GM23338 (cell line): ENCODE results near the gene ANKRD27. TPM values are rescaled to one million over a fixed set of nuclear protein-coding genes. Genes with fewer than 3 reads are reported as not detected.

Experiments
- ATAC-seq: fragments of 200-7000 bp; cut with Tn5 transposase; 3 replicates; pipeline ENCODE4 v1.9.1; 2020
- DNase-seq: peaks from one replicate; pipeline ENCODE4 v3.0.0-alpha.2; 2015; ENCODE audit warnings: low spot score
- H2AFZ ChIP-seq: fragments of 200-600 bp; sonication (generic); 2 replicates; pipeline ENCODE4 v1.8.0; 2016; ENCODE audit warnings: antibody characterized with exemption, mild to moderate bottlenecking, moderate library complexity
- H3F3A ChIP-seq: fragments of 200-600 bp; sonication (generic); replicated peaks from 2 replicates; pipeline ENCODE4 v1.8.0; 2017; ENCODE audit warnings: antibody characterized with exemption, mixed run types, low read depth
- H3K27ac ChIP-seq: fragments of 200-600 bp; sonication (generic); 2 replicates; pipeline ENCODE4 v1.6.1; 2016; ENCODE audit warnings: low read depth
- H3K27me3 ChIP-seq: fragments of 200-600 bp; sonication (generic); 2 replicates; pipeline ENCODE4 v1.8.0; 2016; ENCODE audit warnings: mild to moderate bottlenecking, mixed run types, moderate library complexity; ENCODE audit not compliant: insufficient read depth
- H3K36me3 ChIP-seq: fragments of 200-600 bp; sonication (generic); 2 replicates; pipeline ENCODE4 v1.8.0; 2016; ENCODE audit warnings: mild to moderate bottlenecking; ENCODE audit not compliant: insufficient read depth
- H3K4me1 ChIP-seq: fragments of 200-600 bp; sonication (generic); 2 replicates; pipeline ENCODE4 v1.8.0; 2016; ENCODE audit warnings: mild to moderate bottlenecking, moderate library complexity; ENCODE audit not compliant: insufficient read depth
- H3K4me2 ChIP-seq: fragments of 200-600 bp; sonication (generic); 2 replicates; pipeline ENCODE4 v1.7.1; 2017; ENCODE audit warnings: mixed run types
- H3K4me3 ChIP-seq: fragments of 200-600 bp; sonication (generic); 2 replicates; pipeline ENCODE4 v1.6.1; 2016; ENCODE audit warnings: mixed run types
- H3K79me2 ChIP-seq: fragments of 200-600 bp; sonication (generic); replicated peaks from 2 replicates; pipeline ENCODE4 v1.8.0; 2017; ENCODE audit warnings: mild to moderate bottlenecking; ENCODE audit not compliant: insufficient read depth
- H3K9me2 ChIP-seq: fragments of 200-600 bp; sonication (generic); 2 replicates; pipeline ENCODE4 v1.8.0; 2017; ENCODE audit not compliant: insufficient read depth
- H4K20me1 ChIP-seq: fragments of 200-600 bp; sonication (generic); replicated peaks from 2 replicates; pipeline ENCODE4 v1.8.0; 2017; ENCODE audit warnings: mild to moderate bottlenecking; ENCODE audit not compliant: insufficient read depth
- H3K27ac Mint-ChIP-seq: 2 replicates; pipeline ENCODE4 v1.8.0; 2020; ENCODE audit warnings: inconsistent platforms, mild to moderate bottlenecking, moderate library complexity, mixed read lengths
- H3K27me3 Mint-ChIP-seq: 3 replicates; pipeline ENCODE4 v1.8.0; 2022; ENCODE audit warnings: low read depth, mild to moderate bottlenecking, moderate library complexity, mixed read lengths, inconsistent platforms; ENCODE audit not compliant: insufficient read depth, poor library complexity
- H3K36me3 Mint-ChIP-seq: 3 replicates; pipeline ENCODE4 v1.8.0; 2021; ENCODE audit warnings: low read depth, mild to moderate bottlenecking, inconsistent platforms, moderate library complexity, mixed read lengths
- H3K4me1 Mint-ChIP-seq: 3 replicates; pipeline ENCODE4 v1.8.0; 2020; ENCODE audit warnings: mild to moderate bottlenecking, inconsistent platforms, mixed read lengths
- H3K4me3 Mint-ChIP-seq: 3 replicates; pipeline ENCODE4 v1.8.0; 2021; ENCODE audit warnings: moderate library complexity, mild to moderate bottlenecking, inconsistent platforms, mixed read lengths
- H3K9me3 Mint-ChIP-seq: 3 replicates; pipeline ENCODE4 v1.8.0; 2020; ENCODE audit warnings: moderate library complexity, mild to moderate bottlenecking, inconsistent platforms, mixed read lengths
- EZH2 ChIP-seq: fragments of 200-600 bp; sonication (generic); IDR thresholded peaks from one replicate; pipeline ENCODE4 v1.8.0; 2017; ENCODE audit warnings: antibody characterized with exemption, mild to moderate bottlenecking, low read depth; ENCODE audit not compliant: unreplicated experiment
- EZH2phosphoT487 ChIP-seq: fragments of 200-600 bp; sonication (generic); IDR thresholded peaks from one replicate; pipeline ENCODE4 v1.8.1; 2018; ENCODE audit warnings: antibody characterized with exemption; ENCODE audit not compliant: unreplicated experiment
- JUNB ChIP-seq: IDR thresholded peaks from one replicate; pipeline ENCODE4 v1.6.1; 2016; ENCODE audit warnings: antibody characterized with exemption; ENCODE audit not compliant: unreplicated experiment
- NANOG ChIP-seq: IDR thresholded peaks from 2 replicates; pipeline ENCODE4 v1.6.1; 2016; ENCODE audit warnings: antibody characterized with exemption, borderline replicate concordance
- POLR2AphosphoS5 ChIP-seq: IDR thresholded peaks from 2 replicates; pipeline ENCODE4 v1.6.1; 2016; ENCODE audit warnings: antibody characterized with exemption, low read depth
- STAT1 ChIP-seq: IDR thresholded peaks from one replicate; pipeline ENCODE4 v1.6.1; 2016; ENCODE audit warnings: antibody characterized with exemption; ENCODE audit not compliant: unreplicated experiment
- ZNF114 ChIP-seq: fragments of 250-450 bp; sonication (Bioruptor Pico); IDR thresholded peaks from 2 replicates; pipeline ENCODE4 v1.5.0; 2020; ENCODE audit warnings: mild to moderate bottlenecking, moderate library complexity
- ZNF331 ChIP-seq: fragments of 250-450 bp; sonication (Bioruptor Pico); IDR thresholded peaks from 2 replicates; pipeline ENCODE4 v1.5.0; 2020; ENCODE audit warnings: low read depth, mild to moderate bottlenecking, moderate library complexity
- polyA plus RNA-seq: library from polyadenylated mRNA; unstranded; fragments of >200 nt; fragmentation: Nextera tagmentation; extraction: Ambion mirVana; gene quantifications from 2 replicates; pipeline ENCODE4 v1.2.1, GENCODE V29; 2016
- total RNA-seq: library from RNA; depleted of rRNA; stranded (reverse); fragments of >200 nt; shearing (Covaris generic); gene quantifications from 2 replicates; pipeline ENCODE4 v1.2.3, GENCODE V29; 2014
- TF ChIP-seq, protein P1 (sequence below): IDR thresholded peaks from 2 replicates; pipeline ENCODE4 v1.6.1; 2016; ENCODE audit warnings: antibody characterized with exemption
- TF ChIP-seq, protein P2 (sequence below): IDR thresholded peaks from one replicate; pipeline ENCODE4 v1.6.1; 2018; ENCODE audit warnings: antibody characterized with exemption; ENCODE audit not compliant: unreplicated experiment
- TF ChIP-seq, protein P3 (sequence below), 2 experiments: fragments of 200-600 bp in 1 of 2; sonication (generic) in 1 of 2; conservative IDR thresholded peaks; 2 replicates each; pipeline versions ENCODE4 v1.5.1 to v1.6.1; 2016 to 2017; ENCODE audit warnings: antibody characterized with exemption in 2 of 2, low read depth in 2 of 2, mild to moderate bottlenecking in 2 of 2, moderate library complexity in 1 of 2

Gene ANKRD27
- total and polyA plus RNA-seq, 2 experiments from 2014 or later = 16.7 to 48.7 TPM

DNA sequence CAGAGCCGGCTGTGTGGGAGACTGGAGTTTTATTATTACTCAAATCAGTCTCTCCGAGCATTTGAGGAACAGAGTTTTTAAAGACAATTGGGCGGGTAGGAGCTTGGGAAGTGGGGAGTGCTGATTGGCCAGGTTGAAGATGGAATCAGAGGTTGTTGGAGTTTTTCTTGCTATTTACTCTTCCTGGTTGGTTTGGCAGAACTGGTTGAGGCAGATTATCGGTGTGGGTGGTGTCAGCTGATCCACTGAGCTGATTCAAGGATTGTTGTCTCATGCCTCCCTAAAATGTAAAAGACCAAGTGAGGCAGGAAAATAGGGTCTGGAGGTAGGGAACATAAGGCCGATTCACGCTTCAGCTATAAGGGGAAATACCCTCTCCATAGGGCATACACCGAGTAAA lies 43.3 kb upstream of the ANKRD27 start:
- Histone ChIP-seq H4K20me1 (no peaks in the 10 kb centered on the region), H2AFZ (0 out of 2 replicates have a peak overlapping the region, but pooled peaks have one; percentile 32), H3F3A (no peaks in the 10 kb centered on the region), H3K79me2 (no peaks in the 10 kb centered on the region), H3K9me2 (no peaks in the 10 kb centered on the region), H3K4me3 (no peak overlapping the region), H3K4me2 (no peak overlapping the region), H3K4me1 (no peaks in the 10 kb centered on the region), H3K27me3 (no peaks in the 10 kb centered on the region), H3K36me3 (no peaks in the 10 kb centered on the region), H3K27ac (no peak overlapping the region)
- Mint-ChIP-seq H3K36me3 (no peaks in the 10 kb centered on the region), H3K4me3 (no peak overlapping the region), H3K9me3 (peaks cover 3% of the 10 kb centered on the region; the same call in 1 of the 3 replicates), H3K27ac (no peak overlapping the region), H3K27me3 (peaks cover 10% of the 10 kb centered on the region), H3K4me1 (peaks cover 4% of the 10 kb centered on the region; the same call in 2 of the 3 replicates)
- DNase-seq (no peak), ATAC-seq (no peak)
- TF ChIP-seq JUNB (no peak), ZNF114 (CRISPR knock-in tag) (no peak), POLR2AphosphoS5 (no peak)
- TF ChIP-seq, protein P1, sequence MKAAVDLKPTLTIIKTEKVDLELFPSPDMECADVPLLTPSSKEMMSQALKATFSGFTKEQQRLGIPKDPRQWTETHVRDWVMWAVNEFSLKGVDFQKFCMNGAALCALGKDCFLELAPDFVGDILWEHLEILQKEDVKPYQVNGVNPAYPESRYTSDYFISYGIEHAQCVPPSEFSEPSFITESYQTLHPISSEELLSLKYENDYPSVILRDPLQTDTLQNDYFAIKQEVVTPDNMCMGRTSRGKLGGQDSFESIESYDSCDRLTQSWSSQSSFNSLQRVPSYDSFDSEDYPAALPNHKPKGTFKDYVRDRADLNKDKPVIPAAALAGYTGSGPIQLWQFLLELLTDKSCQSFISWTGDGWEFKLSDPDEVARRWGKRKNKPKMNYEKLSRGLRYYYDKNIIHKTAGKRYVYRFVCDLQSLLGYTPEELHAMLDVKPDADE = no peak
- TF ChIP-seq, protein P2, sequence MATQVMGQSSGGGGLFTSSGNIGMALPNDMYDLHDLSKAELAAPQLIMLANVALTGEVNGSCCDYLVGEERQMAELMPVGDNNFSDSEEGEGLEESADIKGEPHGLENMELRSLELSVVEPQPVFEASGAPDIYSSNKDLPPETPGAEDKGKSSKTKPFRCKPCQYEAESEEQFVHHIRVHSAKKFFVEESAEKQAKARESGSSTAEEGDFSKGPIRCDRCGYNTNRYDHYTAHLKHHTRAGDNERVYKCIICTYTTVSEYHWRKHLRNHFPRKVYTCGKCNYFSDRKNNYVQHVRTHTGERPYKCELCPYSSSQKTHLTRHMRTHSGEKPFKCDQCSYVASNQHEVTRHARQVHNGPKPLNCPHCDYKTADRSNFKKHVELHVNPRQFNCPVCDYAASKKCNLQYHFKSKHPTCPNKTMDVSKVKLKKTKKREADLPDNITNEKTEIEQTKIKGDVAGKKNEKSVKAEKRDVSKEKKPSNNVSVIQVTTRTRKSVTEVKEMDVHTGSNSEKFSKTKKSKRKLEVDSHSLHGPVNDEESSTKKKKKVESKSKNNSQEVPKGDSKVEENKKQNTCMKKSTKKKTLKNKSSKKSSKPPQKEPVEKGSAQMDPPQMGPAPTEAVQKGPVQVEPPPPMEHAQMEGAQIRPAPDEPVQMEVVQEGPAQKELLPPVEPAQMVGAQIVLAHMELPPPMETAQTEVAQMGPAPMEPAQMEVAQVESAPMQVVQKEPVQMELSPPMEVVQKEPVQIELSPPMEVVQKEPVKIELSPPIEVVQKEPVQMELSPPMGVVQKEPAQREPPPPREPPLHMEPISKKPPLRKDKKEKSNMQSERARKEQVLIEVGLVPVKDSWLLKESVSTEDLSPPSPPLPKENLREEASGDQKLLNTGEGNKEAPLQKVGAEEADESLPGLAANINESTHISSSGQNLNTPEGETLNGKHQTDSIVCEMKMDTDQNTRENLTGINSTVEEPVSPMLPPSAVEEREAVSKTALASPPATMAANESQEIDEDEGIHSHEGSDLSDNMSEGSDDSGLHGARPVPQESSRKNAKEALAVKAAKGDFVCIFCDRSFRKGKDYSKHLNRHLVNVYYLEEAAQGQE = no peak

DNA sequence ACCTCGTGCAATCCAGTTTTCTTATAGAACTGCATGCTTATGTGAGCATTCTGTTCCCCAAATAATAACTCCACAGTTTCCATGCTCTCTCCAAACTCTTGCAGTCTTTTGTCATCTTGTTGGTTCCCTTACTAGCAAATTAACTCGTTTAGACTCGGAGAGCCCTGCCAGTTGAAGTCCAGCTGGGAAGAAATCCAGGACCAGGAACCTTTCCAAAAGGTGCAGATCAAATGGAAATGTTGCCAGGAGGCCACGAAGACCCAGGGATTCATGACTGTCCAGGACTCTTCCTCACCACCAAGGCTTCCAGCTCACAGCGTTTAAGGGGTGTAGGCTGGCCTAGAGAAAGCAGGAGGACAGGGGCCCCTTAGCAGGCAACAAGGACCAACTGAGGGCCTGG lies 42.5 kb upstream of the ANKRD27 start:
- Histone ChIP-seq H3F3A (no peaks in the 10 kb centered on the region), H3K27me3 (no peaks in the 10 kb centered on the region), H3K4me1 (no peaks in the 10 kb centered on the region), H2AFZ (no peak overlapping the region), H3K27ac (no peak overlapping the region), H3K79me2 (no peaks in the 10 kb centered on the region), H3K9me2 (no peaks in the 10 kb centered on the region), H3K4me3 (no peak overlapping the region), H4K20me1 (no peaks in the 10 kb centered on the region), H3K4me2 (no peak overlapping the region), H3K36me3 (no peaks in the 10 kb centered on the region)
- Mint-ChIP-seq H3K9me3 (peaks cover 3% of the 10 kb centered on the region; the same call in 1 of the 3 replicates), H3K27me3 (peaks cover 10% of the 10 kb centered on the region), H3K36me3 (no peaks in the 10 kb centered on the region), H3K4me1 (peaks cover 4% of the 10 kb centered on the region; the same call in 2 of the 3 replicates), H3K27ac (0 out of 2 replicates have a peak overlapping the region, but pooled peaks have one; percentile 31), H3K4me3 (no peak overlapping the region)
- DNase-seq (no peak), ATAC-seq (no peak)
- TF ChIP-seq, protein P3, sequence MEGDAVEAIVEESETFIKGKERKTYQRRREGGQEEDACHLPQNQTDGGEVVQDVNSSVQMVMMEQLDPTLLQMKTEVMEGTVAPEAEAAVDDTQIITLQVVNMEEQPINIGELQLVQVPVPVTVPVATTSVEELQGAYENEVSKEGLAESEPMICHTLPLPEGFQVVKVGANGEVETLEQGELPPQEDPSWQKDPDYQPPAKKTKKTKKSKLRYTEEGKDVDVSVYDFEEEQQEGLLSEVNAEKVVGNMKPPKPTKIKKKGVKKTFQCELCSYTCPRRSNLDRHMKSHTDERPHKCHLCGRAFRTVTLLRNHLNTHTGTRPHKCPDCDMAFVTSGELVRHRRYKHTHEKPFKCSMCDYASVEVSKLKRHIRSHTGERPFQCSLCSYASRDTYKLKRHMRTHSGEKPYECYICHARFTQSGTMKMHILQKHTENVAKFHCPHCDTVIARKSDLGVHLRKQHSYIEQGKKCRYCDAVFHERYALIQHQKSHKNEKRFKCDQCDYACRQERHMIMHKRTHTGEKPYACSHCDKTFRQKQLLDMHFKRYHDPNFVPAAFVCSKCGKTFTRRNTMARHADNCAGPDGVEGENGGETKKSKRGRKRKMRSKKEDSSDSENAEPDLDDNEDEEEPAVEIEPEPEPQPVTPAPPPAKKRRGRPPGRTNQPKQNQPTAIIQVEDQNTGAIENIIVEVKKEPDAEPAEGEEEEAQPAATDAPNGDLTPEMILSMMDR (conservative IDR thresholded peaks at IDR 0.05; ENCODE audit: low read depth in 2 of 2) = no peak
- TF ChIP-seq, protein P1 = no peak
- TF ChIP-seq ZNF114 (CRISPR knock-in tag) = no peak
- no peak for TF ChIP-seq EZH2phosphoT487
- TF ChIP-seq STAT1 = no peak
- no peak for TF ChIP-seq EZH2
- TF ChIP-seq, protein P2 = no peak
- no peak for TF ChIP-seq POLR2AphosphoS5
- TF ChIP-seq ZNF331 (CRISPR knock-in tag) = no peak
- no peak for TF ChIP-seq JUNB
- no peak for TF ChIP-seq NANOG
